ENCODE measurements around the gene SIRPG.

The SIRPG gene

GRCh38 chr20:1689721-1690120, 32.1 kb upstream of the SIRPG start (continued):
- TF ChIP-seq ZNF169 (tag by site-specific recombination; IDR thresholded peaks at IDR 0.05) (no peak), ZNF704 (tag by site-specific recombination; IDR thresholded peaks at IDR 0.05) (no peak)

- Histone ChIP-seq H3K4me1 (ENCODE audit: control insufficient read depth, insufficient read depth, low read length) (no peaks in the 10 kb centered on the region), H3K9me3 (ENCODE audit: control insufficient read depth, insufficient read depth, low read depth, low read length) (no peaks in the 10 kb centered on the region), H3K36me3 (ENCODE audit: control insufficient read depth in 2 of 2, insufficient read depth in 1 of 2, low read length in 2 of 2) (no peaks in the 10 kb centered on the region), H3K4me3 (ENCODE audit: low read depth, low read length) (no peak overlapping the region), H3K27ac (ENCODE audit: extremely low read depth, low read depth, low read length) (no peak overlapping the region)
- ChIA-PET POLR2A (no interaction called here), CTCF (no interaction called here)
- no peak for TF ChIP-seq ZBTB1 (tag by site-specific recombination; IDR thresholded peaks at IDR 0.05)
- TF ChIP-seq ZNF146 (tag by site-specific recombination; IDR thresholded peaks at IDR 0.05), result no peak
- TF ChIP-seq ZNF76 (tag by site-specific recombination; IDR thresholded peaks at IDR 0.05; ENCODE audit: borderline replicate concordance, low read depth), result no peak
These were observed 31.4 kb upstream of the SIRPG start for GRCh38 chr20:1688886-1689538.

GRCh38 chr20:1687053-1687452, 29.5 kb upstream of the SIRPG start:
- Histone ChIP-seq H3K9me3 (ENCODE audit: control insufficient read depth, insufficient read depth, low read depth, low read length) (no peaks in the 10 kb centered on the region), H3K27ac (ENCODE audit: extremely low read depth, low read depth, low read length) (no peak overlapping the region), H3K4me1 (ENCODE audit: control insufficient read depth, insufficient read depth, low read length) (no peaks in the 10 kb centered on the region), H3K4me3 (ENCODE audit: low read depth, low read length) (no peak overlapping the region), H3K36me3 (ENCODE audit: control insufficient read depth in 2 of 2, insufficient read depth in 1 of 2, low read length in 2 of 2) (no peaks in the 10 kb centered on the region)
- POLR2A ChIA-PET, result no interaction called here
- TF ChIP-seq SP3 (tag by site-specific recombination; IDR thresholded peaks at IDR 0.05), result no peak
- TF ChIP-seq ZSCAN4 (tag by site-specific recombination; IDR thresholded peaks at IDR 0.05), result no peak
- no peak for TF ChIP-seq ZNF513 (tag by site-specific recombination; IDR thresholded peaks at IDR 0.05)
- no peak for TF ChIP-seq ZNF311 (tag by site-specific recombination; IDR thresholded peaks at IDR 0.05; ENCODE audit: borderline replicate concordance)
- no peak for TF ChIP-seq GLIS1 (tag by site-specific recombination; IDR thresholded peaks at IDR 0.05)
- CTCF ChIA-PET, result no interaction called here

GRCh38 chr20:1686151-1686748, 28.7 kb upstream of the SIRPG start:
- CTCF ChIA-PET, result no interaction called here
- Histone ChIP-seq H3K4me3 (ENCODE audit: low read depth, low read length) (no peak overlapping the region), H3K4me1 (ENCODE audit: control insufficient read depth, insufficient read depth, low read length) (no peaks in the 10 kb centered on the region), H3K27ac (ENCODE audit: extremely low read depth, low read depth, low read length) (no peak overlapping the region), H3K9me3 (ENCODE audit: control insufficient read depth, insufficient read depth, low read depth, low read length) (no peaks in the 10 kb centered on the region), H3K36me3 (ENCODE audit: control insufficient read depth in 2 of 2, insufficient read depth in 1 of 2, low read length in 2 of 2) (no peaks in the 10 kb centered on the region)
- no peak for TF ChIP-seq ZNF23 (tag by site-specific recombination; IDR thresholded peaks at IDR 0.05; ENCODE audit: borderline replicate concordance)
- TF ChIP-seq ZNF707 (tag by site-specific recombination; IDR thresholded peaks at IDR 0.05), result no peak
- TF ChIP-seq ELK4 (IDR thresholded peaks at IDR 0.05; ENCODE audit: borderline replicate concordance, low read depth, low read length), result no peak
- no peak for TF ChIP-seq ZNF280D (tag by site-specific recombination; IDR thresholded peaks at IDR 0.05)
- TF ChIP-seq ZNF529 (tag by site-specific recombination; IDR thresholded peaks at IDR 0.05; ENCODE audit: insufficient replicate concordance), result no peak
- no peak for TF ChIP-seq ZNF610 (tag by site-specific recombination; IDR thresholded peaks at IDR 0.05; ENCODE audit: borderline replicate concordance)
- POLR2A ChIA-PET, result no interaction called here
